MM.1S (cell line): ENCODE results near the gene ATOH8.

Source experiments
- DNase-seq: peaks from one replicate; pipeline ENCODE4 v3.0.0-alpha.2; 2015
- H2AFZ ChIP-seq: fragments of 300-600 bp; sonication (generic); 2 replicates; pipeline ENCODE4 v1.6.0; 2016; ENCODE audit warnings: antibody characterized with exemption, low read length
- H3F3A ChIP-seq: fragments of 300-600 bp; sonication (generic); 2 replicates; pipeline ENCODE4 v1.6.1; 2016; ENCODE audit warnings: mild to moderate bottlenecking, antibody characterized with exemption, low read length, moderate library complexity, mixed read lengths; ENCODE audit not compliant: insufficient read depth
- H3K27ac ChIP-seq: fragments of 300-600 bp; sonication (generic); 2 replicates; pipeline ENCODE4 v1.5.1; 2016; ENCODE audit warnings: mild to moderate bottlenecking, low read length
- H3K27me3 ChIP-seq: fragments of 300-600 bp; sonication (generic); replicated peaks from 2 replicates; pipeline ENCODE4 v1.6.0; 2016; ENCODE audit warnings: low read length; ENCODE audit not compliant: insufficient read depth
- H3K36me3 ChIP-seq: fragments of 300-600 bp; sonication (generic); replicated peaks from 2 replicates; pipeline ENCODE4 v1.6.1; 2016; ENCODE audit warnings: mild to moderate bottlenecking, low read length, mixed read lengths; ENCODE audit not compliant: insufficient read depth
- H3K4me1 ChIP-seq: fragments of 300-600 bp; sonication (generic); 2 replicates; pipeline ENCODE4 v1.6.1; 2016; ENCODE audit warnings: low read length, mixed read lengths
- H3K4me2 ChIP-seq: fragments of 300-600 bp; sonication (generic); 2 replicates; pipeline ENCODE4 v1.6.0; 2016; ENCODE audit warnings: low read depth, low read length
- H3K4me3 ChIP-seq: fragments of 300-600 bp; sonication (generic); 2 replicates; pipeline ENCODE4 v1.5.1; 2016; ENCODE audit warnings: low read length, mixed read lengths
- H3K79me2 ChIP-seq: fragments of 300-600 bp; sonication (generic); 2 replicates; pipeline ENCODE4 v1.6.1; 2016; ENCODE audit warnings: mixed run types, low read length, mixed read lengths
- H3K9ac ChIP-seq: fragments of 300-600 bp; sonication (generic); 2 replicates; pipeline ENCODE4 v1.6.1; 2016; ENCODE audit warnings: low read length, mixed read lengths
- H3K9me2 ChIP-seq: fragments of 300-600 bp; sonication (generic); replicated peaks from 2 replicates; pipeline ENCODE4 v1.6.1; 2016; ENCODE audit warnings: mild to moderate bottlenecking, low read length, mixed read lengths; ENCODE audit not compliant: insufficient read depth
- H3K9me3 ChIP-seq: fragments of 300-600 bp; sonication (generic); replicated peaks from 2 replicates; pipeline ENCODE4 v1.6.1; 2016; ENCODE audit warnings: mild to moderate bottlenecking, low read length, mixed read lengths; ENCODE audit not compliant: insufficient read depth
- H4K20me1 ChIP-seq: fragments of 300-600 bp; sonication (generic); 2 replicates; pipeline ENCODE4 v1.6.1; 2016; ENCODE audit warnings: mild to moderate bottlenecking, low read length, moderate library complexity, mixed read lengths; ENCODE audit not compliant: insufficient read depth
- CTCF ChIP-seq: fragments of 300-600 bp; sonication (generic); IDR thresholded peaks from 2 replicates; pipeline ENCODE4 v1.5.1; 2016; ENCODE audit warnings: antibody characterized with exemption, low read length, mixed read lengths
- EZH2 ChIP-seq: fragments of 300-600 bp; sonication (generic); optimal IDR thresholded peaks from 2 replicates; pipeline ENCODE3; 2017; ENCODE audit warnings: low read depth, mild to moderate bottlenecking, antibody characterized with exemption, low read length, mixed read lengths
- EZH2phosphoT487 ChIP-seq: fragments of 300-600 bp; sonication (generic); IDR thresholded peaks from 2 replicates; pipeline ENCODE4 v1.6.1; 2018; ENCODE audit warnings: antibody characterized with exemption, low read length

The ATOH8 gene

GRCh38 chr2:85797921-85798320 lies 44.1 kb downstream of the ATOH8 start:
- Histone ChIP-seq H4K20me1 (no peaks in the 10 kb centered on the region), H3K9me3 (no peaks in the 10 kb centered on the region), H3K9ac (no peak overlapping the region), H3K9me2 (no peaks in the 10 kb centered on the region), H3K79me2 (no peaks in the 10 kb centered on the region), H3K27me3 (no peaks in the 10 kb centered on the region; the same call in 1 of the 2 replicates), H3F3A (no peaks in the 10 kb centered on the region), H3K4me1 (no peaks in the 10 kb centered on the region), H3K27ac (no peak overlapping the region), H3K4me2 (no peak overlapping the region), H3K36me3 (no peaks in the 10 kb centered on the region), H2AFZ (no peak overlapping the region), H3K4me3 (no peak overlapping the region)
- TF ChIP-seq EZH2phosphoT487 (no peak), CTCF (peak; percentile 31; the same call in 1 of the 2 replicates), EZH2 (no peak)
- no peak for DNase-seq

GRCh38 chr2:85799215-85799956 lies 45.6 kb downstream of the ATOH8 start:
- Histone ChIP-seq H4K20me1 (no peaks in the 10 kb centered on the region), H3K27ac (no peak overlapping the region), H3K79me2 (no peaks in the 10 kb centered on the region), H3K9me3 (no peaks in the 10 kb centered on the region), H3K27me3 (no peaks in the 10 kb centered on the region; the same call in 1 of the 2 replicates), H3K9me2 (no peaks in the 10 kb centered on the region), H3K4me2 (no peak overlapping the region), H3K4me1 (no peaks in the 10 kb centered on the region), H3K36me3 (no peaks in the 10 kb centered on the region), H3F3A (no peaks in the 10 kb centered on the region), H3K4me3 (no peak overlapping the region), H2AFZ (no peak overlapping the region), H3K9ac (no peak overlapping the region)
- TF ChIP-seq CTCF (no peak), EZH2phosphoT487 (no peak), EZH2 (no peak)
- no peak for DNase-seq

GRCh38 chr2:85800586-85800985 lies 46.8 kb downstream of the ATOH8 start:
- Histone ChIP-seq H3K4me2 (no peak overlapping the region), H4K20me1 (no peaks in the 10 kb centered on the region), H3K9ac (no peak overlapping the region), H3K36me3 (no peaks in the 10 kb centered on the region), H3K9me3 (no peaks in the 10 kb centered on the region), H3K9me2 (no peaks in the 10 kb centered on the region), H3K4me3 (no peak overlapping the region), H3F3A (no peaks in the 10 kb centered on the region), H2AFZ (no peak overlapping the region), H3K4me1 (no peaks in the 10 kb centered on the region), H3K27ac (no peak overlapping the region), H3K79me2 (no peaks in the 10 kb centered on the region), H3K27me3 (no peaks in the 10 kb centered on the region; the same call in 1 of the 2 replicates)
- no peak for TF ChIP-seq CTCF
- no peak for TF ChIP-seq EZH2
- no peak for TF ChIP-seq EZH2phosphoT487
- DNase-seq, result no peak
